ENCODE results near the gene ERRFI1. TPM values are rescaled to one million over a fixed set of nuclear protein-coding genes. Genes with fewer than 3 reads are reported as not detected.

ERRFI1 gene
- total and polyA plus RNA-seq, 10 of the 15 experiments (the other 5 are each of a cell fraction or from before 2014, with no cell fraction given): 0.90 to 6.5 (median 3.1) TPM

DNA sequence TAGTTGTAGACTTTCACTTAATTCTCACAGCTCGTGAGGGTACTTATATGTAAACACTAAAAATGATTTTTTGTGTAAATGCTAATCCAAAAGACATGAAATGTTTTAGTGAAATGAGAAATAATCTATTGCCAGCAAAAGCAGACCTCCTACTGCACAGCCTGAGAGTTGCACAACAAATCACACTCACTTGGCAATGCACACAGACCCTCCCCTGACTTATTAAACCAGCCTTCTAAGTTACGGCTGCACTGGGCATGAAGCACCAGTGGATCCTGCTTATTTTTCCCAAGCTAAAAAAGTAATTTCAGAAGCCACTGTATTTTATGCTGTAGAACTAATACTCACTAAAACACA, 10.3 kb downstream of the ERRFI1 start:
- Histone ChIP-seq H3K9me3 (replicated peaks; ENCODE audit: control insufficient read depth, insufficient read depth, low read length) (no peaks in the 10 kb centered on the region), H3K4me1 (ENCODE audit: control insufficient read depth, insufficient read depth, low read length) (no peaks in the 10 kb centered on the region), H2AFZ (ENCODE audit: control insufficient read depth, low read depth, low read length) (no peak overlapping the region), H3K9ac (ENCODE audit: control insufficient read depth, insufficient read depth, low read length) (no peak overlapping the region), H3K27me3 (replicated peaks in 1 of 2; ENCODE audit: control insufficient read depth in 2 of 2, insufficient read depth in 2 of 2, low read length in 1 of 2) (no peaks in the 10 kb centered on the region), H3K27ac (ENCODE audit: control insufficient read depth, insufficient read depth) (no peak overlapping the region), H3K4me3 (no peak overlapping the region), H3K4me2 (ENCODE audit: control insufficient read depth, insufficient read depth) (no peak overlapping the region), H3K36me3 (ENCODE audit: control insufficient read depth in 2 of 2, insufficient read depth in 2 of 2, low read length in 1 of 2) (peaks cover 0 to 3% of the 10 kb centered on the region in 2 experiments; a peak in 2 of 4 replicates), H4K20me1 (ENCODE audit: control insufficient read depth, insufficient read depth) (no peaks in the 10 kb centered on the region), H3K79me2 (ENCODE audit: control insufficient read depth, insufficient read depth, low read length) (no peaks in the 10 kb centered on the region)
- ChIA-PET RAD21 (ENCODE audit: unreplicated experiment) (interaction anchor here (0.6 to 8.1 kb wide), 19 partner anchors 9 to 833 kb away, joined by 3 to 96 read pairs (median 5); partner anchors contain the start of gene SLC45A1), CTCF (interaction anchor here (0.6 to 11.7 kb wide), 42 partner anchors 9 to 833 kb away, joined by 3 to 263 read pairs (median 6); no protein-coding TSS in a partner anchor), POLR2A (no interaction called here), SMC1A (ENCODE audit: uncharacterized antibody, unreplicated experiment) (interaction anchor here (0.6 to 10.0 kb wide), 23 partner anchors 9 to 430 kb away, joined by 3 to 79 read pairs (median 4); no protein-coding TSS in a partner anchor)
- intact Hi-C loops (cut with micrococcal nuclease; ENCODE audit: unreplicated experiment) (loop anchor here (1.0 to 5.0 kb wide), 3 partner anchors 33 to 334 kb away; no protein-coding TSS in a partner anchor), in situ Hi-C loops (cut with MboI) (loop anchor here (10.0 kb wide), 1 partner anchor 329 kb away; no protein-coding TSS in a partner anchor)
- FAIRE-seq: no peak
- no TSS peak for BruUV-seq (replicated peaks)
- TF ChIP-seq CHD2 (IDR thresholded peaks at IDR 0.05; ENCODE audit: borderline replicate concordance, low read depth, low read length): no peak
- TF ChIP-seq, protein P1, sequence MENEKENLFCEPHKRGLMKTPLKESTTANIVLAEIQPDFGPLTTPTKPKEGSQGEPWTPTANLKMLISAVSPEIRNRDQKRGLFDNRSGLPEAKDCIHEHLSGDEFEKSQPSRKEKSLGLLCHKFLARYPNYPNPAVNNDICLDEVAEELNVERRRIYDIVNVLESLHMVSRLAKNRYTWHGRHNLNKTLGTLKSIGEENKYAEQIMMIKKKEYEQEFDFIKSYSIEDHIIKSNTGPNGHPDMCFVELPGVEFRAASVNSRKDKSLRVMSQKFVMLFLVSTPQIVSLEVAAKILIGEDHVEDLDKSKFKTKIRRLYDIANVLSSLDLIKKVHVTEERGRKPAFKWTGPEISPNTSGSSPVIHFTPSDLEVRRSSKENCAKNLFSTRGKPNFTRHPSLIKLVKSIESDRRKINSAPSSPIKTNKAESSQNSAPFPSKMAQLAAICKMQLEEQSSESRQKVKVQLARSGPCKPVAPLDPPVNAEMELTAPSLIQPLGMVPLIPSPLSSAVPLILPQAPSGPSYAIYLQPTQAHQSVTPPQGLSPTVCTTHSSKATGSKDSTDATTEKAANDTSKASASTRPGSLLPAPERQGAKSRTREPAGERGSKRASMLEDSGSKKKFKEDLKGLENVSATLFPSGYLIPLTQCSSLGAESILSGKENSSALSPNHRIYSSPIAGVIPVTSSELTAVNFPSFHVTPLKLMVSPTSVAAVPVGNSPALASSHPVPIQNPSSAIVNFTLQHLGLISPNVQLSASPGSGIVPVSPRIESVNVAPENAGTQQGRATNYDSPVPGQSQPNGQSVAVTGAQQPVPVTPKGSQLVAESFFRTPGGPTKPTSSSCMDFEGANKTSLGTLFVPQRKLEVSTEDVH (IDR thresholded peaks at IDR 0.05; ENCODE audit: low read depth, partially characterized antibody): no peak
- TF ChIP-seq SRF (IDR thresholded peaks at IDR 0.05; ENCODE audit: low read depth in 2 of 2, low read length in 2 of 2): no peak
- TF ChIP-seq ATF7 (IDR thresholded peaks at IDR 0.05; ENCODE audit: low read depth): no peak
- TF ChIP-seq MTA3 (IDR thresholded peaks at IDR 0.05; ENCODE audit: borderline replicate concordance, low read length): no peak
- WGBS (ENCODE audit: insufficient coverage, insufficient replicate concordance, low lambda C conversion rate, missing lambda C conversion rate): 50% methylated on average over 2 of the region's 2 CpGs
- no peak for ATAC-seq
- no peak for DNase-seq (ENCODE audit: low read depth, low spot score)

All from GM12878 (cell line).